ENCODE results near the gene TPH2.

DNA sequence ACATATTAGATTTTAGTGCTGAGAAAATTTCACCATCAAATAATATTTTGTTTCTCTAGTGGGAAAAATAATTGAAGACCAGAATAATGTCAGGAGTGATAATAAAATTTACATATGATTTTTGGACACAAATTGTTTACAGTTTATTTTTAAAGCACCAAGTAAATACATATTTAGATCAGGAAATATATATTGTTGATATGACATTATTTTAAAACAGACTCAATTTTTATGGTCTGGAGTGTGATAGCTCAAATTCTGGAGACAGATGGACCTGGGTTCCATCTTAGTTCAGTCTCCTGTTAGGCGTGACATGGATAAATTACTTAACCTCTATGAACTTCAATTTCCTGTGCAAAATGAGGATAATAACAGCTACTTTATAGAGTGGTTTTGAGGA lies 135.4 kb downstream of the TPH2 start:
- TF ChIP-seq ZNF76 (CRISPR knock-in tag; IDR thresholded peaks at IDR 0.05; ENCODE audit: borderline replicate concordance) = no peak
- TF ChIP-seq CSDE1 (IDR thresholded peaks at IDR 0.05) = no peak
- no peak for TF ChIP-seq SPI1 (IDR thresholded peaks at IDR 0.05; ENCODE audit: borderline replicate concordance, low read depth, low read length)

All from K562 (cell line).